Smooth muscle cell (in vitro differentiated cells): ENCODE data around the gene BTRC. TPM values are rescaled to one million over a fixed set of nuclear protein-coding genes. Genes with fewer than 3 reads are reported as not detected.

ENCODE experiments used
- DNase-seq: peaks from one replicate; lab custom pipeline; 2025; ENCODE audit not compliant: unreplicated experiment; lab: John Stamatoyannopoulos, UW
- H2AFZ ChIP-seq: fragments of 200-600 bp; sonication (generic); 2 replicates; pipeline ENCODE4 v1.6.0; 2016; ENCODE audit warnings: antibody characterized with exemption, low read depth, mild to moderate bottlenecking
- H3F3A ChIP-seq: fragments of 200-600 bp; sonication (generic); 2 replicates; pipeline ENCODE4 v1.6.0; 2017; ENCODE audit warnings: antibody characterized with exemption, low read depth
- H3K27ac ChIP-seq: fragments of 200-600 bp; sonication (generic); 2 replicates; pipeline ENCODE4 v1.5.1; 2016; ENCODE audit warnings: low read depth, mild to moderate bottlenecking
- H3K27me3 ChIP-seq: fragments of 200-600 bp; sonication (generic); 2 replicates; pipeline ENCODE4 v1.6.1; 2016; ENCODE audit warnings: low read depth, mild to moderate bottlenecking
- H3K36me3 ChIP-seq: fragments of 200-600 bp; sonication (generic); 2 replicates; pipeline ENCODE4 v1.5.1; 2016; ENCODE audit warnings: low read depth
- H3K4me1 ChIP-seq: fragments of 200-600 bp; sonication (generic); 2 replicates; pipeline ENCODE4 v1.5.1; 2016; ENCODE audit warnings: low read depth
- H3K4me2 ChIP-seq: fragments of 200-600 bp; sonication (generic); 2 replicates; pipeline ENCODE4 v1.6.0; 2016; ENCODE audit warnings: mild to moderate bottlenecking
- H3K4me3 ChIP-seq: fragments of 200-600 bp; sonication (generic); 2 replicates; pipeline ENCODE4 v1.5.1; 2016; ENCODE audit warnings: mild to moderate bottlenecking
- H3K79me2 ChIP-seq: fragments of 200-600 bp; sonication (generic); 2 replicates; pipeline ENCODE4 v1.6.0; 2016; ENCODE audit warnings: low read depth, mild to moderate bottlenecking
- H3K9ac ChIP-seq: fragments of 200-600 bp; sonication (generic); 2 replicates; pipeline ENCODE4 v1.6.0; 2016; ENCODE audit warnings: low read depth
- H3K9me3 ChIP-seq: fragments of 200-600 bp; sonication (generic); replicated peaks from 2 replicates; pipeline ENCODE4 v1.5.1; 2016; ENCODE audit warnings: low read depth
- H4K20me1 ChIP-seq: fragments of 200-600 bp; sonication (generic); 2 replicates; pipeline ENCODE4 v1.6.0; 2016; ENCODE audit warnings: low read depth
- WGBS: methylation state at CpG from one replicate; pipeline ENCODE4 v1.1.7; 2016; ENCODE audit warnings: low lambda C conversion rate; 5-methylcytosine and 5-hydroxymethylcytosine counted together
- microRNA-seq: library from miRNA; unstranded; fragments of <30 nt; microRNA quantifications from one replicate; pipeline ENCODE4, GENCODE V29; 2016; ENCODE audit warnings: borderline number of aligned reads
- polyA plus RNA-seq: library from polyadenylated mRNA; unstranded; fragments of >200 nt; fragmentation: Nextera tagmentation; extraction: Ambion mirVana; gene quantifications from 2 replicates; pipeline ENCODE4 v1.2.1, GENCODE V29; 2016
- small RNA-seq: library from RNA; depleted of rRNA; stranded (forward); fragments of <200 nt; gene quantifications from one replicate; pipeline ENCODE3, GENCODE V24; 2014
- total RNA-seq: library from RNA; depleted of rRNA; stranded (reverse); fragments of >200 nt; gene quantifications from 2 replicates; pipeline ENCODE4 v1.2.3, GENCODE V29; 2014
- TF ChIP-seq, protein P1 (sequence below): fragments of 200-600 bp; sonication (generic); IDR thresholded peaks from 2 replicates; pipeline ENCODE4 v1.5.1; 2017; ENCODE audit warnings: borderline replicate concordance, mild to moderate bottlenecking, antibody characterized with exemption; ENCODE audit not compliant: insufficient read depth, poor library complexity, severe bottlenecking

The BTRC gene
- total and polyA plus RNA-seq, 2 experiments from 2014 or later, result 9.6 to 16.8 TPM

DNA sequence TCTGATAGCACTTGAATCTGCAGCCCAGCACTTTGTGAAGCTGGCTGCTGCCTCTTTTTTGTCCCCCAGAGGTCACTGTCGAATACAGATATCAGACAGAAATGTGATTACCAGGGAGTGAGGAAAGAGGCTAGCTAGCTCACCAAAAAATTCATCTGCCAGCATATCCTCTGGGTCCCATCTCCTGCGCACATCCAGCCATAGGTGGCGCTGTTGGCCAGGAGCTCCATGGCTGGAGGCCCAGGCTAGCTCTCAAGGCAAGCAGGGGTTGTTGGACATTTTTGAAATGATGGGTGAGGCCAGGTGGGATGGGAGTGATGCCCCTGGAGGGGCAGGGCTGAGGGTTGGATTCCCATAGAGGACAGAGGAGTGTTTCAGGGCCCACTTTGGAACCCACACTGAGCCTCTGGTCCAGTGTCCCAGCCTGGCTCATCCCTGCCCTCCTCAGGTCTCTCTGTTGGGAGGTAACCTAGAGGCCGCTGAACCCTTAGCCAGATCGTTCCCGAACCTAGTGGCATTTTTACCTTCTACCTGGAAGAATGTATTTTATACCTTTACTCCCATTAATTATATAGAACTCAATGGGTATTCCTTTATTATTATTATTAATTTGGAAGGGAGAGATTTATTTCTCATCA lies 248.9 kb downstream of the BTRC start:
- Histone ChIP-seq H4K20me1 (peaks cover 10% of the 10 kb centered on the region), H3K27me3 (no peaks in the 10 kb centered on the region), H3K36me3 (no peaks in the 10 kb centered on the region), H3K4me1 (peaks cover 11% of the 10 kb centered on the region), H3K4me3 (no peak overlapping the region), H3K9ac (no peak overlapping the region), H3K9me3 (no peaks in the 10 kb centered on the region), H3K79me2 (no peaks in the 10 kb centered on the region), H2AFZ (no peak overlapping the region), H3K27ac (no peak overlapping the region), H3F3A (no peaks in the 10 kb centered on the region), H3K4me2 (no peak overlapping the region)
- DNase-seq, result no peak
- TF ChIP-seq, protein P1, sequence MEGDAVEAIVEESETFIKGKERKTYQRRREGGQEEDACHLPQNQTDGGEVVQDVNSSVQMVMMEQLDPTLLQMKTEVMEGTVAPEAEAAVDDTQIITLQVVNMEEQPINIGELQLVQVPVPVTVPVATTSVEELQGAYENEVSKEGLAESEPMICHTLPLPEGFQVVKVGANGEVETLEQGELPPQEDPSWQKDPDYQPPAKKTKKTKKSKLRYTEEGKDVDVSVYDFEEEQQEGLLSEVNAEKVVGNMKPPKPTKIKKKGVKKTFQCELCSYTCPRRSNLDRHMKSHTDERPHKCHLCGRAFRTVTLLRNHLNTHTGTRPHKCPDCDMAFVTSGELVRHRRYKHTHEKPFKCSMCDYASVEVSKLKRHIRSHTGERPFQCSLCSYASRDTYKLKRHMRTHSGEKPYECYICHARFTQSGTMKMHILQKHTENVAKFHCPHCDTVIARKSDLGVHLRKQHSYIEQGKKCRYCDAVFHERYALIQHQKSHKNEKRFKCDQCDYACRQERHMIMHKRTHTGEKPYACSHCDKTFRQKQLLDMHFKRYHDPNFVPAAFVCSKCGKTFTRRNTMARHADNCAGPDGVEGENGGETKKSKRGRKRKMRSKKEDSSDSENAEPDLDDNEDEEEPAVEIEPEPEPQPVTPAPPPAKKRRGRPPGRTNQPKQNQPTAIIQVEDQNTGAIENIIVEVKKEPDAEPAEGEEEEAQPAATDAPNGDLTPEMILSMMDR, result peak; percentile 74
- WGBS, result 42% methylated on average over 6 of the region's 6 CpGs

Small RNAs within 50 kb of the gene (microRNA-seq; reads per million reads assigned to microRNA genes)
- gene MIR3158-1 (not detected), gene MIR3158-2 (not detected)

Small RNAs within 50 kb of the gene (small RNA-seq; reads per million reads assigned to genes)
- gene MIR3158-1 (not detected), gene RNU2-43P (not detected), gene RNU2-59P (3.7 reads per million, percentile 56 among the genes with 10 or more reads in this experiment)

Other genes with a start within 250 kb of the BTRC start
- 0.04 TPM in 1 of 2 replicates, not detected in the other for gene TLX1, start 222.9 kb upstream of the BTRC start, total RNA-seq
- gene TLX1, start 222.9 kb upstream of the BTRC start, polyA plus RNA-seq, result not detected in 2 replicates
- not detected in 2 replicates for gene LBX1, start 124.7 kb upstream of the BTRC start, total RNA-seq
- gene LBX1, start 124.7 kb upstream of the BTRC start, polyA plus RNA-seq, result not detected in 2 replicates
- gene POLL, start 234.1 kb downstream of the BTRC start, total RNA-seq, result 9.9 and 14.6 TPM in 2 replicates
- 15.1 and 18.1 TPM in 2 replicates for gene POLL, start 234.1 kb downstream of the BTRC start, polyA plus RNA-seq
- gene DPCD, start 234.2 kb downstream of the BTRC start, total RNA-seq, result 94.4 and 150 TPM in 2 replicates
- 106 and 116 TPM in 2 replicates for gene DPCD, start 234.2 kb downstream of the BTRC start, polyA plus RNA-seq